ENCODE data around the gene SCN2B.
A peak's percentile ranks its signal among the peaks of the same experiment; 100 is the strongest.

Gene SCN2B

GRCh38 chr11:118152552-118153471 is 23.6 kb downstream of the SCN2B start, which contains the start of gene SCN4B:
TSS of gene SCN4B (minus strand) at chr11:118152823. CDS start at chr11:118152673, 150 bp downstream.
- DNase-seq = peak; percentile 60

- DNase-seq = no peak
Observed at GRCh38 chr11:118152020-118152551, 24.4 kb downstream of the SCN2B start.

GRCh38 chr11:118151431-118151830 is 25.0 kb downstream of the SCN2B start:
- peak; percentile 48 for DNase-seq

- no peak for DNase-seq
Observed at GRCh38 chr11:118149493-118149892, 26.9 kb downstream of the SCN2B start.

- no peak for DNase-seq
Observed at GRCh38 chr11:118148856-118149255, 27.6 kb downstream of the SCN2B start.

- DNase-seq = no peak
Observed at GRCh38 chr11:118148240-118148639, 28.2 kb downstream of the SCN2B start.

- DNase-seq = no peak
Observed at GRCh38 chr11:118147502-118147901, 28.9 kb downstream of the SCN2B start.

- DNase-seq = no peak
Observed at GRCh38 chr11:118146554-118146953, 29.9 kb downstream of the SCN2B start.

- peak; percentile 71 for DNase-seq
Observed at GRCh38 chr11:118145285-118146227, 30.9 kb downstream of the SCN2B start.

GRCh38 chr11:118144301-118145268 is 31.9 kb downstream of the SCN2B start:
- DNase-seq = no peak

GRCh38 chr11:118143661-118144185 is 32.7 kb downstream of the SCN2B start:
- DNase-seq = no peak

- DNase-seq = no peak
Observed at GRCh38 chr11:118142809-118143208, 33.6 kb downstream of the SCN2B start.

- peak; percentile 77 for DNase-seq
Observed at GRCh38 chr11:118142081-118142480, 34.4 kb downstream of the SCN2B start.

GRCh38 chr11:118139578-118139977 is 36.9 kb downstream of the SCN2B start:
- DNase-seq = peak; percentile 17

GRCh38 chr11:118138839-118139420 is 37.5 kb downstream of the SCN2B start:
- DNase-seq = no peak

- no peak for DNase-seq
Observed at GRCh38 chr11:118136801-118137200, 39.6 kb downstream of the SCN2B start.

- no peak for DNase-seq
Observed at GRCh38 chr11:118136341-118136740, 40.1 kb downstream of the SCN2B start.

- no peak for DNase-seq
Observed at GRCh38 chr11:118135796-118136165, 40.7 kb downstream of the SCN2B start.

- no peak for DNase-seq
Observed at GRCh38 chr11:118135051-118135795, 41.2 kb downstream of the SCN2B start.

- DNase-seq = no peak
Observed at GRCh38 chr11:118133816-118134215, 42.6 kb downstream of the SCN2B start.
